Stimulated activated CD8-positive, alpha-beta memory T cell treated with anti-CD3 and anti-CD28 coated beads, Interleukin-7, amount 100 ng/mL, for 4 hours (primary cell): ENCODE data around the gene PCDHB15.
"Not testable (repeated sequence)": the region's sequence is repeated elsewhere in the genome, so short reads cannot be mapped to it uniquely, and the experiment has no call there.

Experiments used
- DNase-seq, 2 donors: peaks; one replicate each; pipeline ENCODE4 v3.0.0-alpha.2; 2020; ENCODE audit warnings: low read depth in 2 of 2

PCDHB15 gene

GRCh38 chr5:141245250-141245717 lies at the start of gene PCDHB15:
Gene PCDHB15 (plus strand): TSS chr5:141245395. CDS start chr5:141245579, 184 bp downstream.
- DNase-seq: no peak

GRCh38 chr5:141196363-141196762 lies 48.8 kb upstream of the PCDHB15 start:
- no peak for DNase-seq

GRCh38 chr5:141199359-141200235 lies 45.6 kb upstream of the PCDHB15 start, which contains the start of gene PCDHB11:
Gene PCDHB11 (plus strand): TSS chr5:141199627. CDS start chr5:141199775, 148 bp downstream.
- DNase-seq: no peak

GRCh38 chr5:141201126-141201525 lies 44.1 kb upstream of the PCDHB15 start:
- DNase-seq: not testable (repeated sequence)

GRCh38 chr5:141201646-141202045 lies 43.5 kb upstream of the PCDHB15 start:
- DNase-seq: not testable (repeated sequence)

- DNase-seq: no peak
Measured at GRCh38 chr5:141208478-141208877, 36.7 kb upstream of the PCDHB15 start, which contains the start of gene PCDHB12. Gene PCDHB12 (plus strand): TSS chr5:141208719. CDS start chr5:141208908, 189 bp downstream.

GRCh38 chr5:141210281-141210680 lies 34.9 kb upstream of the PCDHB15 start:
- not testable (repeated sequence) for DNase-seq

GRCh38 chr5:141210849-141211248 lies 34.3 kb upstream of the PCDHB15 start:
- not testable (repeated sequence) for DNase-seq

GRCh38 chr5:141213656-141214339 lies 31.4 kb upstream of the PCDHB15 start, which contains the start of gene PCDHB13:
Gene PCDHB13 (plus strand): TSS chr5:141213919. CDS start chr5:141214124, 205 bp downstream.
- DNase-seq: not testable (repeated sequence)

- not testable (repeated sequence) for DNase-seq
Measured at GRCh38 chr5:141214583-141214982, 30.6 kb upstream of the PCDHB15 start.

- DNase-seq: not testable (repeated sequence)
Measured at GRCh38 chr5:141215504-141215903, 29.7 kb upstream of the PCDHB15 start.

- not testable (repeated sequence) for DNase-seq
Measured at GRCh38 chr5:141216035-141216434, 29.2 kb upstream of the PCDHB15 start.

- no peak for DNase-seq
Measured at GRCh38 chr5:141223112-141223783, 21.9 kb upstream of the PCDHB15 start, which contains the start of gene PCDHB14. Gene PCDHB14 (plus strand): TSS chr5:141223343. CDS start chr5:141223506, 163 bp downstream.

GRCh38 chr5:141224844-141225243 lies 20.4 kb upstream of the PCDHB15 start:
- DNase-seq: not testable (repeated sequence)

GRCh38 chr5:141225421-141225820 lies 19.8 kb upstream of the PCDHB15 start:
- not testable (repeated sequence) for DNase-seq

GRCh38 chr5:141234109-141234667 lies 11.0 kb upstream of the PCDHB15 start:
- DNase-seq: no peak

- not testable (repeated sequence) for DNase-seq
Measured at GRCh38 chr5:141235922-141236321, 9.3 kb upstream of the PCDHB15 start.

- no peak for DNase-seq
Measured at GRCh38 chr5:141236516-141237313, 8.5 kb upstream of the PCDHB15 start.

GRCh38 chr5:141241496-141241895 lies 3.7 kb upstream of the PCDHB15 start:
- no peak for DNase-seq

GRCh38 chr5:141246971-141247370 lies 1.8 kb downstream of the PCDHB15 start:
- DNase-seq: not testable (repeated sequence)
